ENCODE data around the gene PRR7.

Gene PRR7

DNA sequence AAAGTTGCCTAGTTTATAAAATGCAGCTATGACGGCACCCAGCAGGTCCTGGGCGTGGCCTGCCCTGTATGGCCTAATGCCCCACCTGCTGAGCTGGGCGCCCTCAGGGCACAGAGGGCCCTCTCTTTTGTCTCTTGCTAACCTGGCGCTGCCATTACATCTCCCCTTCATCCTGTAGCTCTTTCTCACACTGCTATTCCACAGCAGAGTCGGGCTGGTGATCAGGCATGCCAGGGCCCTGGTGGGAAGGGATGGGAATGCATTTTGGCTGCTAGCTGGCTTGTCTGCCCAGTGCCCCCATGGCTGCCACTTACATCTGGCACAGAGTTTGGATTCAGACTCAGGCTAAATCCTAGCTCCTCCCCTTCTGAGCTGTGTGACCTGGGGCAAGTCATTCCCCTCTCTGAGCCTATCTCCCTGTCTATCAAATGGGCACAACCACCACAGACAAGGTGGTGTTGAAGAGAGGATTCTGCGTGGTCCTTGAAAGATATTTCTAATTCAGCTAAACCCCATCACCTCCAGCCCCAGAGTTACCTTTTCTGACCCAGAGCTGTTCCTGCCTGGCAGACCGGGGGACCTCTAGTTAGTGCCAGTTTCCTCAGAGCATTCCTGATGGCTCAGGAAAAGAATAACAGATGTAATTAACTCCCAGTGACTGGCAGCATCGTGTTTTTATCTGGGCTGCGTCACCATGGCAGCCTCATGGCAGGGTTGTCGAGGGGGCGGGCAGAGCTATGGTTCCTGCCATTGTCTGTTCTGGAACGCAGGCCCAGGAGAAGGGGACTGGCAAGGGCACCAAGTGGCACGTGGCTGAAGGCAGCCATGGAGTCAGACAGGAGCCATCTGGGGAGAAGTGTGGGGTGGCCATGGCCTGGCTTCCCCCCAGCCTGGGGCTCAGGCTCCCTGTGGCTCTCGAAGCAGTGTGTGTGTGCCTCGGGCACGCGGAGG lies 6.3 kb downstream of the PRR7 start:
- no peak for DNase-seq

DNA sequence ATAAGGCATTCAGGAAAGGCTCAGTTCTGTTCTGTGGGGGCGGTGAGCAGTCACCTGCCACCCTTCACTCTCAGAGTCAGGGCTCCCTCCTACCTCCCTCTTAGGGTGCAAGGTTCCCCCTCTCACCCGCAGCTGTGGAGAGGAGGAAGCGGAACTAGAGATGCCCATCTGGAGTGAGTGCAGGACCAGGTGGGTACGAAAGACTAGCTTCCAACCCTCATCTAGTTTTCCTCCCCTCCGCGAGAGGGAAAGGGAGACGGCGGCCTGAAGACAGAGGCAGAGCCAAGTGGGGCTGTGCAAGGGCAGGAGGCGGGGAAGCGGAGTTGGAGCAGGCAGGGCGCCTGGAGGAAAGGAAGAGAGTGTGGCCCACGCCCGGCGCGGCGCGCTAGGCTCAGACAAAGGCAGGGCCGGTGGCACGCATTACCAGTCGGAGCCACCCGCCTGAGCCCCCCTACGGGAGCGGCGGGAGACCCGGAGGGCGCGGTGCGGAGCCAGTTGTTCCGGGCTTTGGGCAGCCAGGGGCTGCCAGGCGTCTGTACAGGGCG lies 7.3 kb downstream of the PRR7 start:
- DNase-seq, result peak; percentile 23

DNA sequence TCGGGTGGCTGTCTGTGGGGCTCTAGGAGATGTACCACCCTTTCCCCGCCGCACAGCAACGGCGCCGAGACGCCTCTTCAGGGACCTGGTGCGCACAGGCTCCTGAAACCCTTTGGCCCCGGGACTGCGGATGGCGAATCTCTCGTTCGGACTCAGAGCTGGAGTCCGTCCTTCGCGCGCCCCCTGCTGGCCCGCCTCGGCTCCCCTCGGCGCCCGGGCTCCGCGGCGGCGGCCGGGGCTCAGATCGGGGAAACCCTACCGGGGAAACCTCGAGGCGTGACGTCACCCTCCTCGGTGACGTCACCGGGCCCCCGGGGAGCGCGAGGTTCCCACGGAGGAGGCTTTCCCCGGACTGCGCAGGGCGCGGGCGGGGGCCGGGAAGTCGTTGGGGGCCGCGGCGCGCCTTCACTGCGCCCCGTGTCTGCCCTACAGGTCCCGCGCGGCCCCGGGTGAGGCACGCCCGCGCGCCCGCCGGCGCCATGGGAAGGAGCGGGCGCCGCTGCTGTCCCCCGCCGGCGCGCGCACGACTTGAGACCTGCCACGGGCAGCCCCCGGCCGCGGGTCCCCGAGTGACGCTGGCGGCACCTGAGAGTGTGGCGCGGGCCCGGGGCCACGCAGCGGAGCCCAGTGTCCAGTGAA lies 7.9 kb downstream of the PRR7 start:
- peak; percentile 89 for DNase-seq

DNA sequence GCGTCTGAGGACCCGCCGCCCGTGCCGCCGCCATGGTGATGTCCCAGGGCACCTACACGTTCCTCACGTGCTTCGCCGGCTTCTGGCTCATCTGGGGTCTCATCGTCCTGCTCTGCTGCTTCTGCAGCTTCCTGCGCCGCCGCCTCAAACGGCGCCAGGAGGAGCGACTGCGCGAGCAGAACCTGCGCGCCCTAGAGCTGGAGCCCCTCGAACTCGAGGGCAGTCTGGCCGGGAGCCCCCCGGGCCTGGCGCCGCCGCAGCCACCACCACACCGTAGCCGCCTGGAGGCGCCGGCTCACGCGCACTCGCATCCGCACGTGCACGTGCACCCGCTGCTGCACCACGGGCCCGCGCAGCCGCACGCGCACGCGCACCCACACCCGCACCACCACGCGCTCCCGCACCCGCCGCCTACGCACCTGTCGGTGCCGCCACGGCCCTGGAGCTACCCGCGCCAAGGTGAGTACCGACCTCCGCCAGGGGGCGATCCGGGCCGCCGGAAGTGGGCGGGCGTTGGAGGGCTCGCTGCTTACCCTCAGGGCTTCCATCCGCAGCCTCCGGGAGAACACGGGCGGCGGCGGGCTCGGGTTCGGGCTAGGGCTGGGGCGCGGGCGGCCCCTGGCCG lies 8.5 kb downstream of the PRR7 start:
- DNase-seq, result peak; percentile 64

DNA sequence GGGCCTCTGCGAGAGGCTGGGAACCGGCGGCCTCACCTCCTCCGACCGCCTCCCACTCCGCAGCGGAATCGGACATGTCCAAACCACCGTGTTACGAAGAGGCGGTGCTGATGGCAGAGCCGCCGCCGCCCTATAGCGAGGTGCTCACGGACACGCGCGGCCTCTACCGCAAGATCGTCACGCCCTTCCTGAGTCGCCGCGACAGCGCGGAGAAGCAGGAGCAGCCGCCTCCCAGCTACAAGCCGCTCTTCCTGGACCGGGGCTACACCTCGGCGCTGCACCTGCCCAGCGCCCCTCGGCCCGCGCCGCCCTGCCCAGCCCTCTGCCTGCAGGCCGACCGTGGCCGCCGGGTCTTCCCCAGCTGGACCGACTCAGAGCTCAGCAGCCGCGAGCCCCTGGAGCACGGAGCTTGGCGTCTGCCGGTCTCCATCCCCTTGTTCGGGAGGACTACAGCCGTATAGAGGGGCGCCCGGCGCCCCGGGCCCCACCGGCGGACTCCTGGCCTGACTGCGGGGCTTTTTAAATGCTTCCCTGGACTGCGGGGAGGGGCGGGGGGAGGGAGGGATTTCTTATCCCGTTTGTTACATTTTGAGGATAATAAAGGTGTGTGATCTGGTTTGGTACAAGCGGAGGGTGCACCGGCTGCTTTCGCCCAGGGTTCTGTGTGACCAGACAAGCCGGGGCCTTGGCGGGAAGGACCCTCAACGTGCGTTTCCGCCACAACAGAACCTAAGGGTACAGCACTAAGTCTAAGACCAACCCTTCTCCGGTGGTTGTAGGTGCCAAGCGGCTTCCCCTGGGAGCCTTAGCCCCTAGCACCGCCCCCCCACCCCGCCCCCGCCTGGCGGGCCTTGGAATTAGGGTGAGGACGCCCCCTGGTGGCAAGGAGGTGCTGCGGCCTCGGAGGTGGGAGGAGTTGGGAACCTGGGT lies 9.3 kb downstream of the PRR7 start:
- peak; percentile 86 for DNase-seq

DNA sequence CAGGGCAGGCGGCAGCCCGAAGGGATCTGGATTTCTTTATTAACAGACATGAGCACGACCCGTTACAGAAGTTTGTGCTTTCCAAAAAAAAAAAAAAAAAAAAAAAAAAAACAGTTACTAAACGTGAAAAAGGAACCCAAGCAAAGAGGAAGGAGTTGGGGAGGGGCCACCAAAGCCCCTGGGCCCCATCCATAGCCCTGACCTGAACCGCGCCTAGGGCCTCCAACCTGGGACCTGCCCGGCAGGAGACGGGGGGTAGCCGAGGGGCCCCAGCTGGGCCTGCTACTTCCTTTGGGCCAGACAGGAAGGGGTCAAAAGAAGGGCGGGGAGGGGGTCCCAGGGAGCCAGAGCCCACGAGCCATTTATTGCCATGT lies 10.0 kb downstream of the PRR7 start:
- no peak for DNase-seq

DNA sequence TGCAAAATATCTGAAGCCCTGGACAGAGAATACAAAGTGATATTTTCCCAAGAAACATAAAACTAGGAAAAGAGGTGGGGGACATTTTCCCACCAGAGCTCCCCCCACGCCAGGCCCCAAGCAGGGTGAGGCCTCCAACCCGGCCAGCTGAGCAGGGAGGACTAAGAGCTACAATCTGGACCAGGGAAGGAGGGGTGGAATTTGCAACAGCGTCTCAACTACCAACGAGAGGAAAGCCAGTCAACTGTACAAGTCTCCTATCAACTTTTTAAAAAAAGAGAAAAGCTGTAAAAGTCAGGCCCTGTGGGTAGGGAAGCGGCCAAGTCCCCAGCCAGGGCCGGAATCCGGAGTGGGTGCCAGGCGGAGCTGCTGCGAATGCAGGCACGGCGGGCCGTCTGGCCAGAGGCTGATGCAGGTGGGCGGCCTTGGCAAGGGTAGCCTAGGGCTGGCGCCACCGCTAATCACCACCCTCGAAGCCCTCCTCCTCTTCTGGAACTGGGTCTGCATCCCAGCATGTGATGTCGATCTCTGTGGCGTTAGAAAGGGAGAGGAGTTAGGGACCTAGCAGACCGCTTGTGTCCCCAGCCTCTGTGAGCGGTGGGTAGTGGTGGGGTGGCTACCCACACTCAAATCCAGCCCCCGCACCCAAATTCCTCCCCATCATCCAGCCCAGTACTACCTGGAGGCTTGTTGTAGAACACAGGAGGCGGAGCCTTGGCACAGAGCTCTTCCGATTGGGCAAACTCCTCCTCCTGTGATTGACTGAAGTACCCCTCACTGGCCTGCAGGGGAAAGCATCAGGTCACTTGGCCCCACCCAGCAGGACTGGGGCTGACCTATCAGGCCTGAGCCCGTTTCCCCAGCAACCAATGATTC lies 10.6 kb downstream of the PRR7 start:
- DNase-seq, result peak; percentile 97

DNA sequence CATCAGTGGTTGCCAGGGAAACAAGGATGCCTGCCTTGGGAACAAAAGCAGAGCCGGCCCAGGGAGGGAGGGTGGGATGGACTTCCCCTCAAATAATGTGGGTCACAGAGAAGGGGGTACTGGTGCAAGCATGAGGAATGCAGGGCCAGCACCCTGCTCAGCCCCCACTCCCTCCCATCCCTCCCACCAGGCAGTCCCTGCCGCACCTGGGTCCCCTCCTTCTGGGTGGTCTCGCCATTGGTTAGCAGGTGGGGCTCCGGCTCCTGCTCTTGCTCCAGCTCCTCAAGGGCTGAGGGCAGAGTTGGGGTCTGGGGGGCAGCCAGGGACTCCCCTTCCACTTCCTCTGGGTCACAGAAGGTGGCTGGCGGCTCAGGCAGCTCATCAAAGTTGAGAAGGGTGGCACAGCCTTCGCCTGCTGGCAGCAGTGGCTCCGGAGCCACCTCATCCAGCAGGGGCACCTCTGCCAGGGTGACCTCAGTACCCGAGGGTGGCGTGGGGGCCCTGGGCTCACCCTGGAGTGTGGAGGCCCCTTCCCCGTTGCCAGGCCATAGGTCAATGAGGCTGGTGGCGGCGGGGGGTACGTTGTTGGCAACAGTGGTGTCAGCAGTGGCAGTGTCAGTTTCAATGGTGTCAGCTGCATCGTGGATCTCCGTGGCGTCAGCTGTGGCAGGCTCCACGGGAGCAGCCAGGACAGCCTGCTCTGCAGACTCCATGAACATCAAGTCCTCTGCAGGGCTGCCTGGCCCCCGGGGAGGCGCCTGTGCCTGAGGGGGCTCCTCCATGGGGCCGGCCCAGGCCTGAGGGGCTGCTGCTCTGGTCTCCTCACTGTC lies 11.5 kb downstream of the PRR7 start:
- DNase-seq, result no peak

DNA sequence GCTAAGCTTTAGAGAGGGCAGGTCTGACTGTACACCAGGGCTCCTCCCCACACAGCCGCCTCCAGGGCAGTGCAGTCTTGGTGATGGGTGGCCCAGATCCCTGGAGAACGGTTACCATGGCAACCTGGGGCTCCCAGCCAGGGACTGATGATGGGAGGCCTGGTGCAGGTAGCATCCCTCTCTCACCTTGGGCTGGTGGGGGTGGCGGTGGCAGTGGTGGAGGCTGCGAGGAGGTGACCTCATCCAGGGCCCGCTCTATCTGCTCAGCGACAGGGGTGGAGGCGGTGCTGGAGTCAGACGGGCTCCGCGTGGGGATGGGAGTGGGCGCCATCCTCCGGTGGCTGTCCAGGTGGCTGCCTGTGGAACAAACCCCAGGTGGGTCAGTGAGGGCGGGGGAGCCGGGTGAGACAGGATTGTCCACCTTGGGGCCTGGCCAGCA lies 12.3 kb downstream of the PRR7 start:
- peak; percentile 33 for DNase-seq

DNA sequence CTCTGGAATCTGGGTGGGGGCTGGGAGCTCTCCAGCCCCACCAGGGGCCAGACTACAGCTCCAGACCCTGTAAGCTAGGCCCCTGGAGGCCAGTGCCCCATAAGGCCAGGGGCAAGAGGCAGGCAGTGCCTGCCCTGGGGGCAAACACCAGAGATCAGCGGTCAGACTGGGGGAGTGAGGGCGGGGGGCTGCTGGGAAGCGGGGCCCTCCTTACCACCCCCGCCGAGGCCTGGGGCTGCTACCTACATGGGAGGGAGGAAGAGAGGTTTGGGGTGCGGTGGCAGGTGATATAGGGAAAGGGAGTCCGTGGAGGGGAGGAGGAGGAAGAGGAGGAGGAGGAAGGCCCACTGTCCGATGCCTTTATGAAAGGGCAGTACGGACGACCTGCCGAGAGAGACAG lies 12.7 kb downstream of the PRR7 start:
- no peak for DNase-seq

DNA sequence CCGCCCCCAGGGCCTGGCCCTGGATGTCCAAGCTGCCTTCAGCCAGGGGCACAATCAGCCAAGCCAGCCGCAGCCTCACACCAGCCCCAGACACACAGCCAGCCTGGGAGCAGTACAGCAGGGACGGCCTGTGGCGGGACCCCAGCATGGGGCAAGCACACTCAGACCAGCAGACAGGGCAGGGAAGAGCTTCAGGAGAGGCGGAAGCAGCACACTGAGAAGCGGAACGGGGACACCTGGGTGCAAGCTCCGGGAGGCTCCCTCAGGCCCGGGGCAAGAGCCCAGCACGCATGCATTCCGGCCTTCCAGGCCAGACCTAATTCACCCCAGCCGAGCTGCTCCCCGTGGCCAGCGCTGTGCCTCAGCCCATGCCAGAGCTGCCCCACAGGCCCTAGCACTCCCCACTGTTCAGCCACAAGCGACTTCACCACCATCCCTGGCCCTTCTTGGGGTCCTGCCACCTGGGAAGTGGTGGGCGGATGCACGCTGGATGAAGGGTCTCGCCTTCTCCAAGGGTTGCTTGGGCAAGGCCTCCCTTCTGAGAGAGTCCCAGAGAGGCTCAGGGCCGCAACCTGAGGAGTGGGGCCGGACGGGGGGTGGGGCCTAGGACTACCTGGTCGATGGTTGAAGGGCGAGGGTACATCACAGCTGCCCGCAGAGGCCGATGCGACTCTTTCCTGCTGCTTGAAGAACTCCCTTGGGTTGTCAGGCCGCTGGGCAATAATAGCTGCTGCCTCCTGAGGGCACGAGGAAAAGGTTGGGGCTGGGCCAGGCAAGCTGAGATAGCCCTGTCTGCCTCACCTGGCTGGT lies 13.4 kb downstream of the PRR7 start:
- no peak for DNase-seq

DNA sequence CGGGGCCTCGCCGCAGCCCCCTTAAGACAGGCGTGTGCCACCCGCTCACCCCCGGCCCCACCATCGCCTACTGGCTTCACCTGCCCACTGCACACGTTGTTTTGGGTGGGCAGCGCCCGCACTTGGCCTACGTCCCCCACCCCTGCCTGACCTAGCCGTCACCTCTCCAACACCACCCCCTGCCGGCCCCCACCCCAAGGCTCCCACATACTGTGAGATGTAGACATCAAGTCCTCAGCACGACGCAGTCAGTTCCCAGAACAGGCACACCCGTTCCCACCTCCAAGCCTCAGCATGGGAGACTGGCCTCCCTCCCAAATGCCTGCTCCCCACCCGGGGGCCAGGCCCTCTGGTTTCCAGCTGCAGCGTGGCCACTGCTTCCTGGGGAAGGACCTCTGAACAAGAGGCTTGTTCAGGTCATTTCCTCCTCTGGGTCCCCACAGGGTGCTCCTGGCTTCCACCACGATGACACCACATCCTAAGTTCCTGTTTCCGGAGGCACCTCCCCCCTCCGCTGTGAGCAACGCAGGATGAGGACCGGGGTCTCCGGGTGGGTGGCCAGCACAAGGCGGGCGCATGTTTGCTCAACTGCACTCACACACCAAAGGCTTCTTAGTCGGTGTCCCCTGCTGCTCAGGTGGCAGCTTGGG lies 15.5 kb downstream of the PRR7 start:
- DNase-seq, result no peak

DNA sequence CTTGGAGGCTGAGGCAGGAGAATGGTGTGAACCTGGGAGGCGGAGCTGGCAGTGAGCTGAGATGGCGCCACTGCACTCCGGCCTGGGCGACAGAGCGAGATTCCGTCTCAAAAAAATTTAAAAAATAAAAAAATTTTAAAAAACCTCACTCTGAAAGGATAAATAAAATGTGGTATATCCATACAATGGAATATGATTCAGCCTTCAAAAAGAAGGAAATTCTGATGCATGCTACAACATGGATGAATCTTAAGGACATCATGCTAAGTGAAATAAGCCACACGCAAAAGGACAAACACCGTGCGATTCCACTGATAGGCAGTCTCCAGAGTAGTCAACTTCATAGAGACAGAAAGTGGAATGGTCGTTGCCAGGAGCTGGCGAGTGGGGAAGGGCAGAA lies 18.4 kb downstream of the PRR7 start:
- DNase-seq, result no peak

DNA sequence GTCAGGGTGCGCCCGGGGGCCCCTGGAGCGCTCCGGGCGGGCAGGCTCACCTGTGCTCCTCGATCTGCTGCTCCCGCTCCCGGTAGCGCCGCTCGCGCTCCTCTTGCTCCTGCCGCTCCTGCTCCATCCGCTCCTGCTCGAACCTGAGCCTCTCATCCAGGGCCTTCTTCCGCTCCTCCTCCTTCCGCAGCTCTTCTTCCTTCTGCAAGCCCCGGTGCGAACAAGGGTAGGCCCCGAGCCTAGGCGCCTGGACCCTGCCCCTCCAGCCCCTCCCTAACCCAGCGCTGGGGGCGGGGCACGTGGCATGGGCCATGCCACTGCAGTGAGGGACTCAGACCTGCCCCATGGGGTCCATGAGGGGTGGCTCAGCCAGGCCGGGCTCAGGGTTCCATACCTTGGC lies 20.2 kb downstream of the PRR7 start:
- no peak for DNase-seq

DNA sequence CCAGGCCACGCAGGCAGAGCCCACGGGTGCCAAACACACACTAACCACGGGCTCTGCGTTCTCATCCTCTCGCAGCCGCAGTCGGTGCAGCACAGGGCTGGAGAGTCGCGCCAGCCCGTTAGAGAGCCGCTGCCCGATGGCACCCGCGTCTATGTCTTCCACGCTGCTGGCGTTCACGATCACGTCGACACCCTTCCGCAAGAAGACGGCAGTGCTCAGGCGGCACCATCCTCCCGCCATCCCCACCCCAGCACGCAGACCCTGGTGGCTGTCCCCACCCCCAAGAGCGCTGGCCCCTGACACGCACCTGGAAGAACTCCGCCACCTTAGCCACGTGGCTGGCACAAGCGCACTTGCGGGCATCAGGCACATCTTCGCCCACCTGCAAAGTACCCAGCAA lies 20.8 kb downstream of the PRR7 start:
- DNase-seq, result no peak

DNA sequence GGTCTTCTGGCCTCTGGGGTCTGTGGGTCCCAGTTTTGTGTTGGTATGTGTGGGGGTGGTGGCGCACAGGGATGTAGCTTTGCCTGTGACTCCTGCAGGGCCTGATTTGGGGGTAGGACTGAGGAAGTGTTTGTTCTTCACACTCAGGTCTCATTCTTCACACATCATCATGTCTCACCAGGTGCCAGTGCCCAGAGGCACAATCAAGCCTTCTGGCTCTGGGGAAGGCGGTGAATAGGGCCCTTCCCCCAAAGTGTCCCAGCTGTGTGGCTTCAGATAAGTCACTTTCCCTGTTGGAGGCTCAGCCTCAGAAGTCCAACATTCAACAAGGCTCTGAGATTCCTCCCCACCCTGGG lies 21.7 kb downstream of the PRR7 start:
- DNase-seq, result no peak

DNA sequence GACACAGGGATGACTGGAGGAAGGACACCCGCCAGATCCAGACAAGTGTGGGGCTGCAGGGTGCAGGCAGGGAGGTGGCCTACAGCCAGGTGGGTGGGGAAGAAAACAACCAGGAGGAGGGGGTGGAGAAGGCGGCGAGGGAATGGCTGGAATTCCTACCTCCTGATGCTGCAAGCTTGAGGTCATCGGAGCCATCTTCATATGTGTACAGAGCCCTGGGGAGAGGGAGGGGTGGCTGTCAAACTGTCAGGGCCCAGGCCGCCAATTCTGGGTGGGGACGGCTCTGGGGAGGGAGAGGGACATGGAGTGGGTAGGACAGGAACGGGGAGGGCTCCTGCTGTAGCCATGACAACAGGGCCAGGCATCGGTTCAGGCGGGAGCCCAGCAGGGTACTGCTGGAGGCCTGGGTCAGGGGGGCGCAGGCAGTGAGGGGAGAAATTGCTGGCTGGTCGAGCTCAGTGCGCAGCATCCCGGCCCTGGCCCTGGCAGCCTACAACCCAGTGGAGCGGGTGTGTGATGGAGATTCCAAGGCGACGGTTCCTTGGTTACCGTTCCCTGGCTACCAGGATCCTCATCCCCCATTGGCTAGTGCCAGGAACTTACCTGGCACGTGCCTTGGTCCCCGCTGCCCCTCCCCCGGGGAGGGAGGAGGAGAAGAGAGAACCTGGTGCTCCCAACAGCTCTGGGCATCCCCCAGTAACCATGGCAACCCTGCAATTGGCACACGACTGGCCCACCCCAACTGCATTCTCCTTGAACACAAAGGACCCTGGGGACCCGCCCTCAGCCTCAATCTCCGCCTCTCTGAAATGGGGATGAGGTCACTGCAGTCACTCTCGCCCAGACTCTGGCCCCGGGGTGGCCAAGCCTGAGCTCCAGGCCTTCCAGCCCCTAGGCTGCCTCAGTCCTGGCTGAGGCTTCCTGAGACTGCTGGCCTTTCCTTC lies 22.3 kb downstream of the PRR7 start:
- peak; percentile 85 for DNase-seq
